Measurements from ENCODE around the gene CDR2L.

GRCh38 chr17:75051941-75052340 is 64.5 kb downstream of the CDR2L start:
- TF ChIP-seq POLR2A (IDR thresholded peaks at IDR 0.05) (no peak), CTCF (IDR thresholded peaks at IDR 0.05) (no peak)

Measured in ovary (tissue), 3 donors.